Peyer's patch (tissue), 4 donors: Measurements from ENCODE around the gene REN.

Experiments
- CTCF ChIP-seq, 6 experiments: fragments of 450-650 bp in 4 of 6; fragments of 200-600 bp in 2 of 6; sonication (generic) in 1 of 6; IDR thresholded peaks; one replicate each; pipeline ENCODE4 v1.5.1; 2017 to 2019; ENCODE audit warnings: antibody characterized with exemption in 6 of 6, mild to moderate bottlenecking in 3 of 6, moderate library complexity in 1 of 6
- POLR2A ChIP-seq, 2 donors: fragments of 450-650 bp; IDR thresholded peaks; one replicate each; pipeline ENCODE4 v1.5.1; 2017; ENCODE audit warnings: antibody characterized with exemption in 2 of 2, mild to moderate bottlenecking in 2 of 2, moderate library complexity in 2 of 2

DNA sequence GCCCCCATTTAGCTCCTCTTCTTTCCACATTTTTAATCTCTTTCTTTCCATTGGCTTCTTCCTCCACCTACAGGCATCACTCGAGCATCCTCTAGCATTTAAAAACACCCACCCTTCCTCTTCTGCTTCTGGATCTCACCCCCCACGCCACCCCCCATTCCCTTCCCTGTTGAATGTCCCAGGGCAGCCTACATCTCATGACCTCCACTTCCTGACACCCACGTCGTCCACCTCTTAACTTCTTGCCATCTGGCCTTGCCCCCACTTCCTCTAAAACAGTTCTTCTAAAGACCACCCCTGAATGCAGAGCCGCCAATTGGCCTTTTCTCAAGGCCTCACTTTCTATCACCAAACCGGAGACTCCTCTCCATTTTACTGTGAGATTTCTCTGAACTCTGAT is 8.2 kb downstream of the REN start:
- TF ChIP-seq CTCF (IDR thresholded peaks at IDR 0.05): no peak
- TF ChIP-seq POLR2A (IDR thresholded peaks at IDR 0.05): no peak
